GM19025 (cell line): ENCODE data around the gene LPCAT1.
"Not testable (repeated sequence)": the region's sequence is repeated elsewhere in the genome, so short reads cannot be mapped to it uniquely, and the experiment has no call there.

ENCODE experiments used
- ATAC-seq: cut with Tn5 transposase; IDR thresholded peaks from one replicate; pipeline ENCODE4 v1.9.1; 2021; ENCODE audit warnings: mild to moderate bottlenecking, low read depth, moderate library complexity; ENCODE audit not compliant: unreplicated experiment

LPCAT1 gene

GRCh38 chr5:1510631-1511030 lies 13.1 kb downstream of the LPCAT1 start:
- no peak for ATAC-seq

GRCh38 chr5:1510151-1510561 lies 13.6 kb downstream of the LPCAT1 start:
- no peak for ATAC-seq

GRCh38 chr5:1509346-1510085 lies 14.2 kb downstream of the LPCAT1 start:
- ATAC-seq, result no peak

GRCh38 chr5:1508659-1509290 lies 15.0 kb downstream of the LPCAT1 start:
- ATAC-seq, result no peak

- ATAC-seq, result no peak
Observed at GRCh38 chr5:1507961-1508658, 15.7 kb downstream of the LPCAT1 start.

GRCh38 chr5:1507457-1507856 lies 16.3 kb downstream of the LPCAT1 start:
- no peak for ATAC-seq

GRCh38 chr5:1507014-1507375 lies 16.8 kb downstream of the LPCAT1 start:
- ATAC-seq, result no peak

DNA sequence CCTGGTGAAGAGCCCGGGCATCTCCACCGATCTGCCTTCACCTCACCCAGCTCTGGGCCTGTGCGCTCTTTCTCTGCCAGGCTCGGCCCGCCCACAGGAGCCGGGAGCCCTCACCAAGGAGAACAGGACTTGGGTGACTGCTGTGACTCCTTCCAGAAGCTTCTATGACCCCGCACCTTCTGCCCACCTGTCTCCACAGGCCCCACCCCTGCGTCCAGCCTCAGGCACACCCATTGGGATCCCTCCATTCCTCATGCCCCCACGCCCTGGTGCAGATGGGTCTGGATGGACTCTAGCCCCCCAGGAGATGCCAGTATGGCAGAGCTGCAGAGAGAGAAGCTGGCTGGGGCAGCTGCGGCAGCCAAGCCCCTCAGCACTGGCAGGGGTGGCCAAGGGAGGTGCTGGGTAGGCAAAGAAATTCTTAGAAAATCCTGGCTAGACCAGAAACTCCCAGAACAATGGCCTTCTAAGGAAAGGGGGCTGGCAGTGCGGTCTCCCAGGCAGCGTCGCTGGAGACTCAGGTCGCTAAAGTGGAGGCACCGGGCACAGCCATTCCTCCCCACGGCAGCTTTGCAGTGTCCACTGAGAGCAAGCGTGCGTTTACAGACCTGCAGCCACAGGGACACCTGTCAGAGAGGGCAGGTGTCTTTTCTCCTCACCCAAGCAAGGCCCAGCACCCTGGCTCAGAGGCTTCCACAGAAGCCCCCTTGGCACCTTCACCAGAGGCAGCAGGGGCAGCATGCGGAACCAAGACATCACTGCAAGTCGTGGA lies 17.3 kb downstream of the LPCAT1 start:
- no peak for ATAC-seq

- no peak for ATAC-seq
Observed at GRCh38 chr5:1505506-1506241, 18.1 kb downstream of the LPCAT1 start.

DNA sequence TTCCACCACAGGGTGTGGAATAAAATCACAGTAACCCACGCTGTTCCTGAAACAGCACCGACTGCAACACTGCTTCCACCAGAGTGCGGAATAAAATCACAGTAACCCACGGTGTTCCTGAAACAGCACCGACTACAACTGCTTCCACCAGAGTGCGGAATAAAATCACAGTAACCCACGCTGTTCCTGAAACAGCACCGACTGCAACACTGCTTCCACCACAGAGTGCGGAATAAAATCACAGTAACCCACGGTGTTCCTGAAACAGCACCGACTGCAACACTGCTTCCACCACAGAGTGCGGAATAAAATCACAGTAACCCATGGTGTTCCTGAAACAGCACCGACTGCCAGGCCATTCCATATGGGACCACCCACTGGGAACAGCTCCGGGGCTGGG lies 18.7 kb downstream of the LPCAT1 start:
- ATAC-seq, result not testable (repeated sequence)

GRCh38 chr5:1504617-1505016 lies 19.1 kb downstream of the LPCAT1 start:
- ATAC-seq, result no peak

GRCh38 chr5:1504069-1504595 lies 19.6 kb downstream of the LPCAT1 start:
- no peak for ATAC-seq

GRCh38 chr5:1503241-1504068 lies 20.3 kb downstream of the LPCAT1 start:
- no peak for ATAC-seq

DNA sequence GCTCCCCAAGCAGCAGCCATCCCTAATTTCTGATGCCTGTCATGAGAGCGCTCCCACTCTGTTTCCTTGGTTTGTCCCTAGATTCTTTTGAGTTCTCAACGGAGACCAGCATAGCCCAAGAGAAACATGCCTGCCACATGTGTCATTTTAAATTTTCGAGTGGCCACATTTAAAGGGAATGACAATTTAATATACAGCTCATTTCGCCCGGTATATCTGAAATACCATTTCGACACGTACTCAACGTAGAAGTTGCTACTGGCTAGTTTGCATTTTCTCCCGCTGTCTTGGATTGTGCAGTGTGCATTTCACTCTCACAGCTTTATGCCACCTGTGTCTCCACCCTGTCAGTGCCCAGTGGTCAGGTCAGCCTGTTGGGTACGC lies 21.0 kb downstream of the LPCAT1 start:
- no peak for ATAC-seq

DNA sequence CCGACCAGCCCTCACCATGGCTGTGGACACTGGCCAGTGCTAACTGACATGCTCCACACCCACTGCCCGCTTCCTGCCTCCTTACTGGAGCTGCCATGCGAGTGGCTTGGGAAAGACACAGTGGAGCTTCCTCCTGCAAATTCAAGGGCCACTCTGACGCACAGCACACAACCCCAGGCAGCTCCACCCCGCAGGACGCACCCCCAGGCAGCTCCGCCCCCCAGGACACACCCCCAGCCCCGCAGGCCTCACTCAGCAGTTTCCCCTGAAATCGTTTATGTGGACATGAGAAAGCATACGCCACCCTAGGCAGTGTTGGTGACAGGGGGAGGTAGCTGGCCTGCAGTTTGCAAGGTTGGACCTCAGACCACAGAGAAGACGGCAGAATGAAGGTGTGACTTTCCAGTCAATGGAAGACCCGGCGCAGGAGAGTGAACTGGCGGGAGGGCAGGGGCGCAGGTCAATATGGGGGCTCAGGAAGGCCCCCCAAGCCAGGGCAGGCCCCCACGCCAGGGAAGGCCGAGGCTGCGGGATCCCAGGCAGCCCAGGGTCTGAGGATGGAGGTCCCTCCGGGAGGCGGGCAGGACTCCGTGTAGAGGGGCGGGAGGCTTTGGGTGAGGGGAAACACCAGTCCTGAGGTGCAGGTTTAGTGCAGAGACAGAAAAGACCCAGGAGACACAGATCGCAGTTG lies 21.6 kb downstream of the LPCAT1 start:
- ATAC-seq, result no peak

GRCh38 chr5:1501372-1502045 lies 22.3 kb downstream of the LPCAT1 start:
- no peak for ATAC-seq

- ATAC-seq, result no peak
Observed at GRCh38 chr5:1500411-1501091, 23.2 kb downstream of the LPCAT1 start.

DNA sequence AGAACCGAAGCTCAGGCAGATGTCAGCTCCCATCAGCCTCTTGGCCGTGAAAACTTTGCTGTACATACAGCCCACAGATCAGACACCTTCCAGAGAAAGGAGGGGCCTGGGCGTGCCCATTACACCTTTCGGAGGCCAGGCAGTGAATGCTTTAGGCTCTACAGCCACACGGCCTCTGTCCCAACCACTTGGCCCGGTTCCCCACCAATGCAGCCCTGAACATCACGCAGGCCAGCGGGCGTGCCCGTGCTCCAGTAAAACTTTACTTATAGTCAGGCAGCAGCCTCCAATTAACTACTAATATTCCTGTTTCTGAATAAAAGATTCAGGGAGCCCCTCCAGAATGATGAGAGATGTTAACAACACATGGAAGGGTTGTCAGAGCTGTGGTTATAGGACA lies 23.9 kb downstream of the LPCAT1 start:
- ATAC-seq, result no peak
